ENCODE measurements around the gene IGF1R. TPM values are rescaled to one million over a fixed set of nuclear protein-coding genes. Genes with fewer than 3 reads are reported as not detected.

IGF1R gene
- total and polyA plus RNA-seq, 2 donors (not counting 3 experiments of a cell fraction or from before 2014, with no cell fraction given) = 16.1 to 59.1 TPM

DNA sequence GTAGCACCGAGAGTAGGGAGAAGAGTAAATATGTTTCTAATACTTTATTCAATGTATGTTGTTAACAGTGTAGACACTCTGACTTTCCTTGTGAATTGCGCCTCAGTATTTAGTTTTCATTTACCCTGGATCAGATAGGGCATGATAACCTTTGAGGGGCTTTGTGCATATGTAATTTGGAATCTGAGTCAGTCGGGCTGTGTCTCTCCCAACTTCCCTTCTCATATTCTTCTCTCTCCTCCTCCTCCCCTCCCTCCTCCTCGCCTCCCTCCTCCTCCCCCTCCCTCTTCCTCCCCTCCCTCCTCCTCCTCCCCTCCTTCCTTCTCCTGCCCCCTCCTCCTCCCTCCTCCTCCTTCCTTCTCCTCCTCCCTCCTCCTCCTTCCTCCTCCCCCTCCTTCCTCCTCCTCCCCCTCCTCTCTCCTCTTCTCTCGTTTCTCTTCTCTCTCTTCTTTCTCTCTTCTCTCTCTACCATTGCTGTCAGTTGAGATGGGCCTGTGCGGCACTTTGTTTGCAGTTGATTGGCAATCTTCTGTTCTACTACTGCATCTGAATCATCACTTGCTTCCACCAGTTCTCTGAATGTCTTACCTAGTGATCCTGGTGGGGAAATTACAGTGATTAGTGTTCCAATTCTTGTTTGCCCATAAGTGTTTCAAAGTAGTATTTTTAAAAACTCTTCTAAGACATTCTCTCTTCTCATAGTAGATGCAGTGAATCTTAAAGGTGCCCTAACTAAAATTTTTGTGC, 197.0 kb downstream of the IGF1R start:
- Histone ChIP-seq H3K36me3 (ENCODE audit: control insufficient read depth in 2 of 2, extremely low read depth in 1 of 2, insufficient read depth in 2 of 2, low read length in 2 of 2) (no peaks in the 10 kb centered on the region), H3K27ac (ENCODE audit: insufficient read depth, low read depth, low read length) (no peak overlapping the region), H3K79me2 (ENCODE audit: control insufficient read depth, insufficient read depth, low read length) (peaks cover 2% of the 10 kb centered on the region), H3K9me1 (replicated peaks; ENCODE audit: control insufficient read depth, extremely low read depth, insufficient read depth, low read length) (no peaks in the 10 kb centered on the region), H3K9ac (replicated peaks; ENCODE audit: extremely low read depth, insufficient read depth, low read length) (no peak overlapping the region), H3K4me1 (ENCODE audit: control insufficient read depth, extremely low read depth, insufficient read depth, low read length) (peaks cover 12% of the 10 kb centered on the region), H4K20me1 (replicated peaks; ENCODE audit: control insufficient read depth, extremely low read depth, insufficient read depth, low read length) (no peaks in the 10 kb centered on the region), H3K27me3 (ENCODE audit: control insufficient read depth in 2 of 2, insufficient read depth in 2 of 2, low read length in 2 of 2) (no peaks in the 10 kb centered on the region), H3K4me3 (replicated peaks in 1 of 3; ENCODE audit: insufficient read depth in 1 of 3, low read depth in 1 of 3, low read length in 3 of 3) (no peak overlapping the region), H3K9me3 (replicated peaks; ENCODE audit: control insufficient read depth, insufficient read depth, low read length) (no peaks in the 10 kb centered on the region), H3K4me2 (ENCODE audit: insufficient read depth, low read length) (no peak overlapping the region), H2AFZ (ENCODE audit: low read depth, low read length) (no peak overlapping the region)
- DNase-seq (ENCODE audit: low read depth, low spot score) (peak; percentile 16), FAIRE-seq (no peak)
- POLR2A ChIA-PET = no interaction called here
- CTCF ChIA-PET = interaction anchor here (1.1 to 1.4 kb wide), 2 partner anchors 214 to 326 kb away, joined by 3 to 4 read pairs; no protein-coding TSS in a partner anchor
- dilution Hi-C loops (cut with MboI; ENCODE audit: extremely low pct_ligation_motif_present, low sequenced_read_pairs) (no loop called here), intact Hi-C loops (cut with micrococcal nuclease) (no loop called here)
- BruUV-seq (replicated peaks) = no TSS peak
- TF ChIP-seq POLR2AphosphoS5 (IDR thresholded peaks at IDR 0.05; ENCODE audit: insufficient read depth, low read depth, low read length) = no peak
- no peak for TF ChIP-seq EZH2 (IDR thresholded peaks at IDR 0.05; ENCODE audit: borderline replicate concordance, low read depth, low read length, severe bottlenecking)
- TF ChIP-seq JUN (IDR thresholded peaks at IDR 0.05; ENCODE audit: borderline replicate concordance, insufficient read depth, insufficient read length, low read depth) = no peak
- TF ChIP-seq, protein P1, sequence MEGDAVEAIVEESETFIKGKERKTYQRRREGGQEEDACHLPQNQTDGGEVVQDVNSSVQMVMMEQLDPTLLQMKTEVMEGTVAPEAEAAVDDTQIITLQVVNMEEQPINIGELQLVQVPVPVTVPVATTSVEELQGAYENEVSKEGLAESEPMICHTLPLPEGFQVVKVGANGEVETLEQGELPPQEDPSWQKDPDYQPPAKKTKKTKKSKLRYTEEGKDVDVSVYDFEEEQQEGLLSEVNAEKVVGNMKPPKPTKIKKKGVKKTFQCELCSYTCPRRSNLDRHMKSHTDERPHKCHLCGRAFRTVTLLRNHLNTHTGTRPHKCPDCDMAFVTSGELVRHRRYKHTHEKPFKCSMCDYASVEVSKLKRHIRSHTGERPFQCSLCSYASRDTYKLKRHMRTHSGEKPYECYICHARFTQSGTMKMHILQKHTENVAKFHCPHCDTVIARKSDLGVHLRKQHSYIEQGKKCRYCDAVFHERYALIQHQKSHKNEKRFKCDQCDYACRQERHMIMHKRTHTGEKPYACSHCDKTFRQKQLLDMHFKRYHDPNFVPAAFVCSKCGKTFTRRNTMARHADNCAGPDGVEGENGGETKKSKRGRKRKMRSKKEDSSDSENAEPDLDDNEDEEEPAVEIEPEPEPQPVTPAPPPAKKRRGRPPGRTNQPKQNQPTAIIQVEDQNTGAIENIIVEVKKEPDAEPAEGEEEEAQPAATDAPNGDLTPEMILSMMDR (IDR thresholded peaks at IDR 0.05; ENCODE audit: extremely low read depth in 1 of 2, insufficient read depth in 1 of 2, low read depth in 1 of 2, low read length in 2 of 2) = no peak
- no peak for TF ChIP-seq FOS (IDR thresholded peaks at IDR 0.05; ENCODE audit: borderline replicate concordance, insufficient read depth, low read length)
- no peak for TF ChIP-seq GATA2 (IDR thresholded peaks at IDR 0.05; ENCODE audit: insufficient read depth, insufficient read length, low read depth, low read length)
- no peak for TF ChIP-seq POLR2A (IDR thresholded peaks at IDR 0.05; ENCODE audit: low read depth, low read length)
